Bronchial epithelial cell (primary cell): Measurements from ENCODE around the gene SSUH2. TPM values are rescaled to one million over a fixed set of nuclear protein-coding genes. Genes with fewer than 3 reads are reported as not detected.

ENCODE experiments used
- DNase-seq: peaks from one replicate; pipeline ENCODE4 v3.0.0-alpha.2; 2010; ENCODE audit warnings: low read depth
- FAIRE-seq: peaks from 2 replicates; lab custom pipeline; 2011; peaks lifted over from hg19 to GRCh38; lab: Jason Lieb, UNC
- H3K27me3 ChIP-seq: 2 replicates; pipeline ENCODE4 v1.5.1; 2011; ENCODE audit warnings: low read length; ENCODE audit not compliant: control insufficient read depth, insufficient read depth
- H3K36me3 ChIP-seq: 2 replicates; pipeline ENCODE4 v1.5.1; 2011; ENCODE audit warnings: low read length; ENCODE audit not compliant: control insufficient read depth, insufficient read depth
- H3K4me3 ChIP-seq: 2 replicates; pipeline ENCODE4 v1.5.1; 2011; ENCODE audit warnings: mild to moderate bottlenecking, low read depth, low read length, control low read depth
- total RNA-seq: library from RNA; depleted of rRNA; stranded (reverse); fragments of >200 nt; gene quantifications from 2 replicates; pipeline ENCODE4 v1.2.1, GENCODE V29; 2014
- TF ChIP-seq, protein P1 (sequence below): IDR thresholded peaks from 2 replicates; pipeline ENCODE4 v1.5.1; 2011; ENCODE audit warnings: mild to moderate bottlenecking, moderate library complexity, low read length, control low read depth, inconsistent platforms; ENCODE audit not compliant: insufficient read depth, severe bottlenecking

SSUH2 gene
- total RNA-seq, 1 donor from 2014 or later: 0.26 TPM

DNA sequence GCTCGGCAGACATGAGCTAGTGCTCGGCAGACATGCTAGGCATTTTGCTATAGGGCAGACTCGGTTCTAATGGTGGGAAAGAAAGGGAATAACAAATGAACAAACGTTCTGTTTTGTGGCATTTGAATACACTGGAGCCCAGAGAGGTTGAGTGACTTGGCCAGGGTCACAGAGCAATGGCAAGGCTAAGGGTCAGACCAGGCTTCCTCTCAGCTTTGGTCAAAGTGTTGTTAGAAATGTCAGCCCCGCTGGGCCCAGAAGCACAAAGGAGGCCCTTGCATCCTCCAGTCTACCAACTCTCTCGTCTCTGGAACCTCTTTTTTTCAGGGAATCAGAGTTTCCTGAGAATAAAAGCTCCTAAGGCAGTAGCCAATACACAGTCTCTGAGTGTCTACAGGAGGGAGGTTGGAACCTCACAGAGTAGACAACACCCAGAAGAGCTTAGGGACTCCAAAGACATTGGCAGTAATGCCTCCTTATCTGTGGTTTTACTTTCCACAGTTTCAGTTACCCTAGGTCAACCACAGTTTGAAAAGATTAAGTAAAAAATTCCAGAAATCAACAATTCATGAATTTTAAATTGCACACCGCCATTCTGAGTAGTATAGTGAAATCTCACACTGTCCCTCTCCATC lies 47.3 kb downstream of the SSUH2 start:
- no peaks in the 10 kb centered on the region for H3K36me3 ChIP-seq
- H3K27me3 ChIP-seq: no peaks in the 10 kb centered on the region
- TF ChIP-seq, protein P1, sequence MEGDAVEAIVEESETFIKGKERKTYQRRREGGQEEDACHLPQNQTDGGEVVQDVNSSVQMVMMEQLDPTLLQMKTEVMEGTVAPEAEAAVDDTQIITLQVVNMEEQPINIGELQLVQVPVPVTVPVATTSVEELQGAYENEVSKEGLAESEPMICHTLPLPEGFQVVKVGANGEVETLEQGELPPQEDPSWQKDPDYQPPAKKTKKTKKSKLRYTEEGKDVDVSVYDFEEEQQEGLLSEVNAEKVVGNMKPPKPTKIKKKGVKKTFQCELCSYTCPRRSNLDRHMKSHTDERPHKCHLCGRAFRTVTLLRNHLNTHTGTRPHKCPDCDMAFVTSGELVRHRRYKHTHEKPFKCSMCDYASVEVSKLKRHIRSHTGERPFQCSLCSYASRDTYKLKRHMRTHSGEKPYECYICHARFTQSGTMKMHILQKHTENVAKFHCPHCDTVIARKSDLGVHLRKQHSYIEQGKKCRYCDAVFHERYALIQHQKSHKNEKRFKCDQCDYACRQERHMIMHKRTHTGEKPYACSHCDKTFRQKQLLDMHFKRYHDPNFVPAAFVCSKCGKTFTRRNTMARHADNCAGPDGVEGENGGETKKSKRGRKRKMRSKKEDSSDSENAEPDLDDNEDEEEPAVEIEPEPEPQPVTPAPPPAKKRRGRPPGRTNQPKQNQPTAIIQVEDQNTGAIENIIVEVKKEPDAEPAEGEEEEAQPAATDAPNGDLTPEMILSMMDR: no peak
- DNase-seq: no peak
- H3K4me3 ChIP-seq: no peak overlapping the region
- FAIRE-seq: no peak

DNA sequence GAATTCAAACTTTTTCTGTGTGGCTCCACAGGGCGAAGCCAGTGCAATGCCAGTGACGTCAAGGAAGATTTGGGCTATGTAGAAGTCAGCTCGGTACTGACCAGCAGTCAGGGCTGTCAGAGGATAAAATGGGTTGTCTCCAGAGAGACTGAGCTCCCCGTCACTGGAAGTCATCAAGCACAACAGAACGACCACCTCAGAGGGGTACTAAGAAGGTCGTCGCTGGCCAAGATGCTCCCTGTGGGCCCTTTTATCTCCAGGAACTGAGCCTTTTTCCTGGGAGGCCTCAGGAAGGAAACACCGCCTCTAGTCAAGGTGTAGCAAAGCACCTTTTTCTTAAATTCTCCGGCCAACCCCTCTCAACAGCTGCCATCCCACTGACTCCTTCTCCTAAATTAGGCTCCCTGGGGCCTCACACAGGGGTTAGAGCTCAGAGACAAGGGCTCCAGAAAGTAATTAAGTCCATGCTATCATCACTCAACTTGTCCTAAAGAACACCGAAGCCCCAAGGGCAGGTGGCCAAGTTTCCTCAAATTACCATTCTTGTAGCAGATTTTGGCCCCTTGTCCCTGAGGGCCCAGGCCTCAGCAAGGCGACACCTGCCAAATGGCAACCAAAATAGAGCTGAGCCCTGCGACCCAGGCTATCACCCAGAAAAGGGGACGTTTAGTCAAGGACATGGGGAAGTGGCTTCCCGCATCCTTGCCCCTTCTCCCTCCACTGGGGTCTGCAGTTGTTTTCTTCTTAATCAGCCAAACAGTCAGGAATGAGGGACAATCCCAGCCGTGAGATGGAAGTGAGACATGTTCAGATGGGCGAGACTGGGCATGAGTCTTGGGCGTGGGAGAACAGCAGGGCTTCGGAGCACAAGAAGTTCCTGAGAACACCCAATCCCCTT lies 48.0 kb downstream of the SSUH2 start:
- DNase-seq (peak; percentile 88), FAIRE-seq (no peak)
- H3K36me3 ChIP-seq: no peaks in the 10 kb centered on the region
- H3K27me3 ChIP-seq: no peaks in the 10 kb centered on the region
- H3K4me3 ChIP-seq: no peak overlapping the region
- TF ChIP-seq, protein P1: no peak

DNA sequence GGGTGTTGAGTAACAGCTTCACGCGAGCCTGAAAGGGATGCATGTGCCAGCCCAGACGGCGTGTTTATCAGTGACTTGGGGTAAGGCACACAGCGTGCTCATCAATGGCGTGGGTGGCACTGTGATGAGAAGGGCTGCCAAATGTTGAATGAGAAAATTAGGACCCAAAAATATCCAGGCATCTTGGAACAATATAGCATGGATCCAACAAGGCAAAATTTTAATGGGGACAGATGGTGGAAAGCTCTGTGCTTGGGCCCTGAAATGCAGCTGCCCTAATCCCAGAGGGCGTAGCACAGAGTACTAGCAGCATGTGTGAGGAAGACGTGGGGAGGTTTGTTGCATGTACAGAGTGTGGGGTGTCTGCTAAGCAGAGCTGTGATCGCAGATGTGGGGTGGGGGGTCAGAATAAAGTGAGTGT lies 48.9 kb downstream of the SSUH2 start:
- FAIRE-seq (no peak), DNase-seq (no peak)
- TF ChIP-seq, protein P1: no peak
- Histone ChIP-seq H3K27me3 (no peaks in the 10 kb centered on the region), H3K36me3 (no peaks in the 10 kb centered on the region), H3K4me3 (no peak overlapping the region)

DNA sequence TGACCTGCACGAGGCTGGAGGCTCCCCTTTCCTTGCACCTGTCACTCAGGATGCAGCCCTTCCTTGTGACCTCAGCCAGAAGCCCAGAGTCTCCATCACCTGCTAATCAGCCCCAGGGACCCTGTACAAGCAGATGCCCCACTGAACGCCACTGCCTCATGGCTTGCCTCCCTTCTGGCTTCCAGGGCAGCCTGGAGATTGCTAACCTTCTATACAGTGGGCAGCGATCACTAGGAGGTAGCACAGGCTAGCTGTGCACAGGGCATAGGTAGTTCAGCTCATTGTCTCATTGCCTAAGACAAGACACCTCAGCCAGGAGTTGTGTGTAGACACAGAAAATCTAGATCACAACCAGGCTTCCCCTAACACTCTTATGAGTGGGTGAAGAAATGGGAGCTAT lies 49.3 kb downstream of the SSUH2 start:
- TF ChIP-seq, protein P1: no peak
- no peak overlapping the region for H3K4me3 ChIP-seq
- FAIRE-seq (no peak), DNase-seq (no peak)
- no peaks in the 10 kb centered on the region for H3K27me3 ChIP-seq
- no peaks in the 10 kb centered on the region for H3K36me3 ChIP-seq

DNA sequence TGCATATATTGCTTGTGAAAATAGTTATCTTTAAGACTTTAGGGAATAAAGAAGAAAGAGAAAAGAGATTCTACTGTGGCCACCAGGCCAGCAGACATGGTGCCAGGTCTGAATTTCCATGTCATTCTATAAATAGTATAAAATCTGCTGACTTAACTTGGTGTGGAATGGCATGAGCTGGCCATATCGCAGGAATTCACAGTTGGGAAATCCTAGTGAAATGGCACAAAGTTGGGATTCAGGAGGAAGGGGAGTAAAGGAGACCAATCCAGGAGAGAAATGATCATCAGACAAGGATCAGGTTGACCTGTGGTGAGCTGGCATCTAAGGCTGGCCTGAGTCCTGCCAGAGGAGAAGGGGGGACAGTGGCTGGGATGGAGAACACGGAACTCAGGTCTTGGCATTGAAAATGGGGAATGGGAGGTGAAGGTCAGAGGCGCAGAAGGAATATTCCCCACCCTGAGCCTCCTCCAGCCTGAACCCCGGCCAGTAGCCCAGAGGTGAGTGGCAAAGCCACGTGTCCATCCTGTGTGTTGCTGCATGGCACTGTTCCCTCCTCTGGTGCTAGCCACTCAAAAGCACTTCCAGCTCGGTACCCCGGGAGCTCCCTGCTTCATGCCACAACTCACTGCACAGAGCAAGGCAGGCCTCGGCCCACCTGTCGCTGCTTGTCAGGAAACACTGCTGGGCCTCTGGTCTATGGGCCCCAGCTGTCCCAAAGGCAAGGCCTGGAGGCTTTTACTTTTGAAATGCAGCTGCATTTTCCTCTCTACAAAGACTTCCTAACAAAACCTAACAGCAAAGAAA lies 51.4 kb downstream of the SSUH2 start:
- Histone ChIP-seq H3K27me3 (no peaks in the 10 kb centered on the region), H3K36me3 (no peaks in the 10 kb centered on the region), H3K4me3 (no peak overlapping the region)
- DNase-seq (no peak), FAIRE-seq (no peak)
- TF ChIP-seq, protein P1: no peak
